Umbilical cord (tissue), 2 donors: ENCODE results near the gene CDC42. TPM values are rescaled to one million over a fixed set of nuclear protein-coding genes. Genes with fewer than 3 reads are reported as not detected.
A peak's percentile ranks its signal among the peaks of the same experiment; 100 is the strongest.

Experiments
- DNase-seq: peaks from one replicate; pipeline ENCODE4 v3.0.0-alpha.2; 2015; ENCODE audit warnings: low spot score
- total RNA-seq: library from RNA; depleted of rRNA; stranded (reverse); fragments of >200 nt; gene quantifications from one replicate; pipeline ENCODE4 v1.2.3, GENCODE V29; 2014; ENCODE audit warnings: low replicate concordance; ENCODE audit not compliant: insufficient read depth

Gene CDC42
- total RNA-seq, 1 donor from 2014 or later = 412 TPM

DNA sequence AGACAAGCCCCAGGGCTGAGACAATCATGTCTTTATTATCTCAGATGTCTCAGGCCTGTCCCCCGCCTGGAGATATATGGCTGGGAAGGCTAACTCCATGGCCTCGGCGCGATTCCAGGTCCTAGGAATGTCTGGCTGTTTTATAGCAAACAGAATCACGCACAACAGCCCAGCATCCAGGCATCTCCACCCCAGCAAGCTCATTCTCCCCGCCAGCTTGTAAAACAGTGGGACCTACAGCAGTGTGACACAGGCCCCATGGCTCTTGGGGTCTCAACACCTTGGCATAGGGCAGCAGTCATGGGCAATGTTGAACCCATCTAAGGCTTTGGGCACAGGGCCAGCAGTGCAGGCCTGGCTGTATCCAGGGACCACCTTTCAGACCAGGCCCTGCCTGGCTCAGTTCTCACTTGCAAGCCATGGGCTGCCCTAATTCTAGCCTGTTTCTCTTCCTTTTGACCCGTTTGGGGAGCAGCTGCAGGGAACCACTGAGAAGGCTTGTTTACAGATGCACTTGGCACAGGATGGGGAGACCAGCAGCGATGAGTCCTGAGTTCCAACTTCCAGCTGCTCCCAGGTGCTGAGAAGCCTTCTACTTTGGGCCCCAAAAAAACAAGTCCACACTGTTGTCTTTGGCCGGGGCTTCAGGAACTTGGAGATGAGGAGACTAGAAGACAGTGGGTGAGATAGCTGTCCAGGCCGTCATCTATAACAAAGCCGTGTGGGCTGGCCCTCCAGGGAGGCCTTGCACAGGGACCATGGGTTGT is 56.0 kb downstream of the CDC42 start:
- peak; percentile 89 for DNase-seq

DNA sequence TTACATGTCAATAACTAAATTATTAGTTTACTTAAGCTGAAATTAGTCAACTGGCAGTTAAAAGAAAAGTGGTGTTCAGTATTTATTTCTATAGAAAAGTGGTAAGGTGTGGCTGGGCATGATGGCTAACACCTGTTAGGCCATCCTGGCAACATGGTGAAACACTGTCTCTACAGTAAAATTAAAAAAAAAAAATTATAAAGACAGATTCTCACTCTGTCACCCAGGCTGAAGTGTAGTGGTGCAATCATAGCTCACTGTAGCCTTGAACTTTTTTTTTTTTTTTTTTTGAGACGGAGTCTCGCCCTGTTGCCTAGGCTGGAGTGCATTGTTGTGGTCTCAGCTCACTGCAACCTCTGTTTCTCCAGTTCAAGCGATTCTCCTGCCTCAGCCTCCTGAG is 57.5 kb downstream of the CDC42 start:
- DNase-seq = no peak

DNA sequence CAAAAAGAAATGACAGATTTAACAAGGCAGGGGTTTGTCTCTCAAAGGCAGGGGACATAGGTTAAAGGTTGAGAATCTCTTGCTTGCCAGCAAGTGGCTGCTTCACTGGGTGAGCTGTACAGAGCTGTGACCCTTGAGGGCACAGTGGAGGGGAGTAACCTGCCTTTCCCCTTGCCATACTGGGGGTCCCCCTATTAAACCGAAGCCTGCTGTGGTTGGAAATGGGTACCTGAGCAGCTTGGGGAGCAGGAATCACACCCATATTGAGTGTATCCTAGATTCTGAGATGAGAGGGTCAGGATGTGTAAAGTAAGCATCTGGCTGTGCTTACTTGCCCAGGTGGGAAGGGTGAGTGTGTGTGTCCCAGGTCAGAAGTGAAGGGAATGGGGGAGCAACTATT is 58.6 kb downstream of the CDC42 start:
- DNase-seq = no peak

- DNase-seq = peak; percentile 57
Observed at GRCh38 chr1:22111620-22112019, 59.1 kb downstream of the CDC42 start.

DNA sequence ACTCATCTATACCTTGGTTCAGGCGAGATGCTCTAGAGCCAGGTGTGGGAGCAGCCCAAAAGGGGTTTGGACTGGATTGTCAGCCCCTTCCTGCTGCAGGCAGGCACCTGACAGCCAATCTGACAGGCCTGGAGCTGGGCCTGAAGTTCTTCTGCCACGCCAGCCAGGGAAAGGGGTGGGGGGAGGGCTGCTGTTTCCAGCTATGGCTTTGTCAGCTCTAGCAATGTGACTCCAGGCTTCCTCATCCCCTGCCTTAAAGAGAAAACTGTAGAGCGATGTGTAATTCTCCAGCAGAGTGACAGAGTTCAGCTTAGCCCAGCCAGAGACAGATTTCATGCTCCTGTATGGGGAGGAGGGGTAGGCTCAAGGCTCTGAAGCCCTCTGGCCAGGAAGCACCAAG is 60.0 kb downstream of the CDC42 start:
- DNase-seq = peak; percentile 55

GRCh38 chr1:22114083-22115012 is 61.8 kb downstream of the CDC42 start:
- peak; percentile 84 for DNase-seq

DNA sequence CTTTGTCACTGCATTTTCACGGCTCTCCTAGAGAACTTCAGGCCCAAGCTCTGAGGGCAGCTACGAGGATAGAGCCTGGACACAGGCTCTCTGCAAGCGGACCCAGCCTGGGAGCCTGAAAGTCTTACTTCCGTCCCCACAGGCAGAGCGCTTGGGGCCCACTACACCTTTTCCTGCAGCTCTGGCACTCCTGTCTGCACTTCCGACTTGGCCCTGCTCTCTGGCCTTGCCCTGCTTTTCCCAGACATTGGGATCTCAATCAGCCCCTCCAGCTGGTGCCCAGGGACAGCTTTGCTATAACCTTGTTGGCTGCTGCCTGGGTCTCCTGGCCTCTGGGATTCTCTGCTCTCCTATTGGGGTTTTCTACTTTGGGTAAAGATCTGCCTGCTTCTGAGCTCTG is 62.8 kb downstream of the CDC42 start:
- DNase-seq = no peak

GRCh38 chr1:22117238-22117637 is 64.7 kb downstream of the CDC42 start:
- DNase-seq = no peak

- DNase-seq = peak; percentile 64
Observed at GRCh38 chr1:22117851-22118250, 65.3 kb downstream of the CDC42 start.

DNA sequence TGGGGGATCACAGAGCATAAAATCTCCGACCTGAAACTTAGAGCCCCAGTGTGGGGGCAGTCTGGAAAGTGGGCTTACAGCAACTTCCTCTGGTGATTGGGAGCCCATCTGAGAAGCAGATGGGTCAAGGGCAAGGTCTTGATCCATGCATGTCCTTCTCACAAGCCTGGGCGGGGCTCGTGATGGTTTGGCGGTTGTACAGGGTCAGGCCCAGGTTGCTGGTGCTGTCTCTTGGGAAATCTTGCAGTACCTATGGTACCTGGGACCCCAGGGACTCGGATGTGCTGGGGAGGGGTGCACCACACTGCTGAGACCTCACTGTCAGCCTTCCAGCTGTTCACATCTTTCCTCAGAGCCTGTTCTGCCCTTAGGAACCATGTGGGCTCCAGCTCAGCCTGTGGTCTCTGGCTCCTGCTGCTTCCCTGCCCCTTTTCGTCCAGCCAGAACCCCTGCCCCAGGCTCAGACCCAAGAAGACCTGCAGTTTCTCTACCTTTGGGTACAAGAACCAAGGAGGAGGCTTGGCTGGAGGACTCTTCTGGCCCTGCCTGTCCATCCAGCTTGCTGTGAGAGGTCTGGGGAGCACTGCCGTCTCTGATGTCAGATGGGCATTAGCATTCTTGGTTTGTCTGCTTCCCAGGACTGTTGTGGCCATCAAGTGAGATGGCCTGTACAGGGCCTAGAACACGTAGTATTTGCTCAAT is 65.9 kb downstream of the CDC42 start:
- DNase-seq = no peak

DNA sequence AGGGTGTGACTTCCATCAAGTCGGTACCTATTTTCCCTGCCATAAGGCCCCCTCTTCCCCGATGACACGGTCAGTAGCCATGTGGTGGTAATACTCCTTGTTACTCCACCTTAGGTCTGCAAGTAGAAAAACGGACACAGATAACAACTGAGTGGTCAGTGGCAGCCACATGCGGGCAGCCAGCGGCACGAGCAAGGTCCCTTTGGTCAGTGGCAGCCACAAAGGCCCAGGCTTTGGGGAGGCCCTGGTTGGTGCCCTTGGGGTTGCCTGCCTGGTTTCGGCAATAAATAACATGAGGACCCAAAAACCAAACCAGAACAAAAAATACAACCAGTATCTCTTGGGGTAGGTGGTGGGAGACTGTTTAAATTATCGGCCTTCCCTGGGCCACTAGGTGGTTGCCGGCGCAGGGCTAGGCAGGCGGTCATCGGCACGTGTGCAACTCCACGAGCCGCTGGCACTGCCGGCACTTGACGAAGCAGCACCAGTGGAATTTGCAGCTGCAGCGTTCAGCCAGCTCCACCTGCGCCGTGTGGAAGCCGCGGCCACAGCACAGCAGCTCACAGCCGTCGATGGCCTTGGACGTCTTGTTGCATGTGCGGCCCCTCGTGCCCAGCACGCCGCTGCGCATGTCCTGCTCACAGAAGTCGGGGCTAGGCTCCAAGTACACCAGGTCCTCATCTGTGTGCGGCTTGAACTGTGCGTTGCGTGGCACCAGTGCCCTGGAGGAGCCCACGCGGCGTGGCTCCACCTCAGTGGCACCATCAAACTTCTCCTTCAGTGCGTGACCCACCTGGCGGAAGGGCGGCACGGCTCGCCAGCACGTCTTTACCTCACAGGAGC is 67.3 kb downstream of the CDC42 start:
- no peak for DNase-seq

DNA sequence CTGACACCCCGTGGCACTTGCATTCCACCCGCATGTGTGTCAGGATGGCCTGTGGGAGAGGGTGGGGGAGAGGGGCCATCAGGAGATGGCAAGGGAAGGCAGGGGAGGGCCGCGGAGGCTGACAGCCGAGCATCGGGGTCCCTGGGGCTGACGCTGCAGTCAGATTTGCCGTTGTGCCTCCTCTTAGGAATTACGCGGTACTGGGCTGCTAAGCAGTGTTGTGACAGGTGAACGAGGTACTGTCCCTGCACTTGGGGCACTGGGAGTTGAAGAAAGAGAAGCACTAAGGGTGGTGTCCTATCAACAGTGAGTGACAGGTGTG is 67.9 kb downstream of the CDC42 start:
- DNase-seq = no peak

- peak; percentile 49 for DNase-seq
Observed at GRCh38 chr1:22121421-22121911, 69.0 kb downstream of the CDC42 start.

GRCh38 chr1:22122273-22123070 is 70.0 kb downstream of the CDC42 start:
- DNase-seq = no peak

GRCh38 chr1:22123071-22123390 is 70.5 kb downstream of the CDC42 start:
- peak; percentile 66 for DNase-seq

- no peak for DNase-seq
Observed at GRCh38 chr1:22123901-22124404, 71.4 kb downstream of the CDC42 start.

GRCh38 chr1:22124592-22125229 is 72.2 kb downstream of the CDC42 start:
- DNase-seq = no peak

GRCh38 chr1:22126531-22126930 is 74.0 kb downstream of the CDC42 start:
- DNase-seq = no peak

DNA sequence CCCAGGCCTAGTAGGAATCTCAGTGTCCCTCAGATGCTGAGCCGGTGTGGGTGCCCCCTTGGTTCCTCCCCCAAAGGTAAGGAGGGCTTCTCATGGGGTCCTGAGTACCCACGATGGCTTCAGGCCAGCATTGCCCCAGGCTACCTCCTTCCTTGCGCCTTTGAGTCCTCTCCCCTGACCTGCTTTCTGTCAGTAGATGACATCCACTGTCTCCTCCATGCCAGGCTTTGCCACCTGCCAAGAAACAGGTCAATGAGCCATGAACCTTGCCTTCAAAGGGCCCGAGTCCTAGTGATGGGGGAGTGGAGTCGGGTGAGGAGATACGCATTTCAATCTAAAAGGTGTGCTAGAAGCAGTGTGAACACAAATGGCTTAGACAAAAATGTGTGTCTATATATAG is 74.7 kb downstream of the CDC42 start:
- DNase-seq = no peak

DNA sequence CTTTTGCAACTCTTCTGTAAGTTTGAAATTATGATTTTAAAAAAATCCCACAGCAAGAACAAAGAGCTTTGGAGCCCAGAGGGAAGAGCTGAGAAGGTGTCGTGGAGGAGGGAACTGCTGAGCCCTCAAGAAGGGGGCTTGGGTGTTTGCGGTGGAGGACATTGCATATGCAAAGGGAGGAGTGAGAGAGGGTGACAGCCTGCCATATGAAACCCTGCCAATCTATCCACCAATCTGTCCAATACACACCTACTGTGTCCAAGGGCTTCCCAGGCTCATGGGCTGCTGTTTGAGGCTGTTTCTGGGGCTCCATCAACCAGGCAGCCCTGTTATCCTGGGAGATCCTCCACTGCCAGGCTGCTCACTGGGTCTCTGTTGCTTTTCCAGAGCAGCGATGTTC is 75.2 kb downstream of the CDC42 start:
- DNase-seq = no peak
